Calu3 (cell line): ENCODE data around the gene CSPG4. TPM values are rescaled to one million over a fixed set of nuclear protein-coding genes. Genes with fewer than 3 reads are reported as not detected.

Experiments used
- BruUV-seq: library from RNA; stranded (reverse); fragments of 400-500 nt; replicated peaks from 2 replicates; lab custom pipeline; 2021; lab: Mats Ljungman, UMichigan
- CTCF ChIA-PET: fragments of 300-600 bp; sonication (Branson Sonifier 250); formaldehyde crosslinking; loops from one replicate; lab custom pipeline; 2022; ENCODE audit warnings: antibody characterized with exemption; lab: Charles Lee
- DNase-seq: peaks from one replicate; pipeline ENCODE4 v3.0.0; 2022
- H3K27ac Mint-ChIP-seq: one replicate; pipeline ENCODE4 v1.8.0; 2022; ENCODE audit warnings: mixed read lengths; ENCODE audit not compliant: unreplicated experiment
- H3K27me3 Mint-ChIP-seq: one replicate; pipeline ENCODE4 v1.8.0; 2022; ENCODE audit warnings: mixed read lengths; ENCODE audit not compliant: unreplicated experiment
- H3K36me3 Mint-ChIP-seq: one replicate; pipeline ENCODE4 v1.8.0; 2022; ENCODE audit warnings: mild to moderate bottlenecking, moderate library complexity, mixed read lengths; ENCODE audit not compliant: insufficient read depth, unreplicated experiment
- H3K4me1 Mint-ChIP-seq: one replicate; pipeline ENCODE4 v1.8.0; 2022; ENCODE audit warnings: mild to moderate bottlenecking, low read depth, mixed read lengths; ENCODE audit not compliant: unreplicated experiment
- H3K4me3 Mint-ChIP-seq: one replicate; pipeline ENCODE4 v1.8.0; 2022; ENCODE audit warnings: mild to moderate bottlenecking, low read depth, moderate library complexity, mixed read lengths; ENCODE audit not compliant: unreplicated experiment
- H3K9me3 Mint-ChIP-seq: one replicate; pipeline ENCODE4 v1.8.0; 2022; ENCODE audit warnings: low read depth, mixed read lengths; ENCODE audit not compliant: unreplicated experiment
- intact Hi-C: fragments of 100-400 bp; cut with micrococcal nuclease; formaldehyde crosslinking; loops from one replicate; pipeline ENCODE4 v1.10.0; 2022; ENCODE audit not compliant: unreplicated experiment
- total RNA-seq: library from RNA; stranded (reverse); gene quantifications from 2 replicates; pipeline ENCODE4 v1.2.3, GENCODE V29; 2022
- TF ChIP-seq, protein P1 (sequence below): fragments of 200-600 bp; IDR thresholded peaks from one replicate; pipeline ENCODE4 v1.8.0; 2022; ENCODE audit warnings: antibody characterized with exemption; ENCODE audit not compliant: unreplicated experiment

CSPG4 gene
- total RNA-seq, 1 experiment from 2014 or later, result not detected

DNA sequence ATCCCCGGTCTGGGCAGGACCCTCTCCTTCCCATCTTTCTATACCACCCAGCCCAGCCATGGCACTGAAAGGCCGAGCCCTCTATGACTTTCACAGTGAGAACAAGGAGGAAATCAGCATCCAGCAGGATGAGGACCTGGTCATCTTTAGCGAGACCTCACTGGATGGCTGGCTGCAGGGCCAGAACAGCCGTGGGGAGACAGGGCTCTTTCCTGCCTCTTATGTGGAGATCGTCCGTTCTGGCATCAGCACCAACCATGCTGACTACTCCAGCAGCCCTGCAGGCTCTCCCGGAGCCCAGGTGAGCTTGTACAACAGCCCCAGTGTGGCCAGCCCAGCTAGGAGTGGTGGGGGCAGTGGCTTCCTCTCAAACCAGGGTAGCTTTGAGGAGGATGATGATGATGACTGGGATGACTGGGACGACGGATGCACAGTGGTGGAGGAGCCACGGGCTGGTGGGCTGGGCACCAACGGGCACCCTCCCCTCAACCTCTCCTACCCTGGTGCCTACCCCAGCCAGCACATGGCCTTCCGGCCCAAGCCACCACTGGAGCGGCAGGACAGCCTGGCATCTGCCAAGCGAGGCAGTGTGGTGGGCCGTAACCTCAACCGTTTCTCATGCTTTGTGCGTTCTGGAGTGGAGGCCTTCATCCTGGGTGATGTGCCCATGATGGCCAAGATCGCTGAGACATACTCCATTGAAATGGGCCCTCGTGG is 63.4 kb downstream of the CSPG4 start:
- BruUV-seq, result no TSS peak
- H3K4me1 Mint-ChIP-seq, result peaks cover 67% of the 10 kb centered on the region
- intact Hi-C loops, result loop anchor here (2.0 to 10.0 kb wide), 3 partner anchors 34 to 284 kb away; partner anchors contain the start of gene MAN2C1
- H3K9me3 Mint-ChIP-seq, result no peaks in the 10 kb centered on the region
- H3K4me3 Mint-ChIP-seq, result peak overlapping the region; percentile 82
- no peak overlapping the region for H3K27ac Mint-ChIP-seq
- CTCF ChIA-PET, result interaction anchor here (0.6 kb wide), 1 partner anchor 98 kb away, joined by 3 read pairs; no protein-coding TSS in a partner anchor
- no peak for DNase-seq
- TF ChIP-seq, protein P1, sequence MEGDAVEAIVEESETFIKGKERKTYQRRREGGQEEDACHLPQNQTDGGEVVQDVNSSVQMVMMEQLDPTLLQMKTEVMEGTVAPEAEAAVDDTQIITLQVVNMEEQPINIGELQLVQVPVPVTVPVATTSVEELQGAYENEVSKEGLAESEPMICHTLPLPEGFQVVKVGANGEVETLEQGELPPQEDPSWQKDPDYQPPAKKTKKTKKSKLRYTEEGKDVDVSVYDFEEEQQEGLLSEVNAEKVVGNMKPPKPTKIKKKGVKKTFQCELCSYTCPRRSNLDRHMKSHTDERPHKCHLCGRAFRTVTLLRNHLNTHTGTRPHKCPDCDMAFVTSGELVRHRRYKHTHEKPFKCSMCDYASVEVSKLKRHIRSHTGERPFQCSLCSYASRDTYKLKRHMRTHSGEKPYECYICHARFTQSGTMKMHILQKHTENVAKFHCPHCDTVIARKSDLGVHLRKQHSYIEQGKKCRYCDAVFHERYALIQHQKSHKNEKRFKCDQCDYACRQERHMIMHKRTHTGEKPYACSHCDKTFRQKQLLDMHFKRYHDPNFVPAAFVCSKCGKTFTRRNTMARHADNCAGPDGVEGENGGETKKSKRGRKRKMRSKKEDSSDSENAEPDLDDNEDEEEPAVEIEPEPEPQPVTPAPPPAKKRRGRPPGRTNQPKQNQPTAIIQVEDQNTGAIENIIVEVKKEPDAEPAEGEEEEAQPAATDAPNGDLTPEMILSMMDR, result no peak
- peaks cover 60% of the 10 kb centered on the region for H3K36me3 Mint-ChIP-seq
- H3K27me3 Mint-ChIP-seq, result no peaks in the 10 kb centered on the region

DNA sequence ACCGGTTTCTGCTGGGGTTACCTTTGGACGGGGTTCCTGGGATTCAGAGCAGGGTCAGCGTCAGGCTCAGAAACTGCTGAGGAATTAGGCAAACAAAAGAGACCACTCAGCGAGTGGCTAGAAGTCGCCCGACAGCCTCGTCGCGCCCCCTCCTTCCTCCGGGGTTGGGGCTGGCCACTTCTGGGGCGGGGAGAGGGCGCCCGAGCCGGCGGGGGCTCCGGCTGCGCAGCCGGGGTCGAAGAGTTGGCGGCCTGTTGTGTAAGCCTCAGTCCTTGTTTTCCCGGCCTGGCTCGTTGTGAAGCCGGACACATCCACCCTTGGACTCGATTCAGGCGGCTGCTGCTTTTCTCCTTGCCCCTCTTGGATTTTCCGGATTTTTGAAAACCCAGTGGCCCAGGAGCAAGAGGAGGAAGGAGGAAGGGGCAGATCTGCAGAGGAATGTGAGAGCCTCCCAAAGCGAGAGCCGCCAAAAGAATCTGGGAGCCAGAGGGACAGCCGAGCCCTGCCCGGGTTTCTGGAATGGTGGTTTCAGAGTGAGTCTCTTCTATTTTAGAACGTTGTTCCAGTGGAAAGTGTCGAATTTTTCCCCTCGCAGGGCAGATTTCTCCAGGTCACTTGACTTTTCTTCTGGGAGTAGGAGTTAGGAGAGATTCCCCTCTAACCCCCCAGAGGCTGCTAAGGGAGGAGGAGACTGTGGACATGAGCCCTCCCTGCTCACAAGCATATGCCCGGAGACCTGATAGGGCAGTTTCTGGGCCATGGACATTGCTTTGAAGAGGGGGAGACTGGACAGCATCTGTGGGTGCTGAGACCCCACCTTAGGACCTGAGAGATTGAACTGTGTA is 64.3 kb downstream of the CSPG4 start:
- no peaks in the 10 kb centered on the region for H3K27me3 Mint-ChIP-seq
- peak; percentile 37 for DNase-seq
- TF ChIP-seq, protein P1, result no peak
- peak overlapping the region; percentile 27 for H3K27ac Mint-ChIP-seq
- intact Hi-C loops, result loop anchor here (2.0 to 10.0 kb wide), 3 partner anchors 34 to 284 kb away; partner anchors contain the start of gene MAN2C1
- CTCF ChIA-PET, result interaction anchor here (0.6 to 2.5 kb wide), 13 partner anchors 10 to 281 kb away, joined by 3 to 13 read pairs (median 3); partner anchors contain the start of genes MAN2C1 and PTPN9
- H3K9me3 Mint-ChIP-seq, result no peaks in the 10 kb centered on the region
- H3K36me3 Mint-ChIP-seq, result peaks cover 60% of the 10 kb centered on the region
- H3K4me3 Mint-ChIP-seq, result peak overlapping the region; percentile 82
- peaks cover 66% of the 10 kb centered on the region for H3K4me1 Mint-ChIP-seq
- TSS peak; percentile 69 for BruUV-seq

DNA sequence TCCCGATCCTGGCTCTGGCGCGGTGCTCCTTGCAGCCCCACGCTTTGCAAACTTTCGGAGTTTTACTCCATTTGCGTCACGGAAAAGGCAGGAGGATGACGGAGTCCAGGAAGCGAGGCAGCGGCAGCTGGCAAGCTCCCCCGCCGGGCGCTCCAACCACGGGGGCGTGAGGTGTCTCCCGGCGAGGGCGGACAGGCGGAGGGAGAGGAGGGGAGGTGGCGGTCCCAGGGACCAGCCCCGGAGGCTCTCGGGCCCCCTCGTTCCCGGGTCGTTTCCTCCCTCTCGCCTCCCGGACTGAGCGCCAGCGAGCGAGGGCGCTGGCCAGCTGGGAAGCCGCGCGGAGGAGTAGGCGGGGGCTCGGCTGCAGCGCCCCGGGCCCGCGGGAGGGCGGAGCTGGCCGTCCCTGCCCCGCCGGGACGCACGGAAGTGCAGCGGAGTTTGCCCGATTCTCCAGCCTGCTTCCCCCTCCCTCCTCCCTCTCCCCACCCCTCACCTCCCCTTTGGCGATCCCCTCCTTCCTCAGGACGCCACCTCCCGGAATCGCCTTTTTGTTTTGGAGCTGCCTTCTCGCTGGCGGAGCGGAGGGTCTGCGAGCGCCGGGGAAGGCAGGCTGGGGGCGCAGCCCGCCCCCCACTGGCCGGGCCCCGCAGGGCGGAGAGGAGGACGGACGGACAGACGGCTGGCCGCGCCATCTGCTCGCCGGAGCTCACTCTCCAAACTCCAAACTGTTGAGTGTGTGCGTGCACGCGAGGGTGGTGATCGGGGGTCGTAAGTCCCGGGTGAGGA is 65.1 kb downstream of the CSPG4 start, which contains the start of gene SNX33:
TSS of gene SNX33 (plus strand) at position 543 of the 786 bp plus-strand sequence. CDS start 1,191 bp downstream, outside the sequence.
- Mint-ChIP-seq H3K27me3 (no peaks in the 10 kb centered on the region), H3K36me3 (peaks cover 56% of the 10 kb centered on the region), H3K4me1 (peaks cover 58% of the 10 kb centered on the region), H3K4me3 (peak within 1 kb of the TSS; percentile 82), H3K27ac (peak within 1 kb of the TSS; percentile 49), H3K9me3 (no peaks in the 10 kb centered on the region)
- no TSS peak for BruUV-seq
- peak; percentile 85 for DNase-seq
- CTCF ChIA-PET, result interaction anchor here (0.6 to 2.5 kb wide), 14 partner anchors 9 to 280 kb away, joined by 3 to 13 read pairs (median 3); partner anchors contain the start of genes MAN2C1, PTPN9 and SNUPN
- intact Hi-C loops, result loop anchor here (2.0 to 10.0 kb wide), 3 partner anchors 35 to 283 kb away; partner anchors contain the start of gene MAN2C1
- TF ChIP-seq, protein P1, result peak; percentile 55
